ENCODE data around the gene TYSND1. TPM values are rescaled to one million over a fixed set of nuclear protein-coding genes. Genes with fewer than 3 reads are reported as not detected.
A peak's percentile ranks its signal among the peaks of the same experiment; 100 is the strongest.
"Not testable (repeated sequence)": the region's sequence is repeated elsewhere in the genome, so short reads cannot be mapped to it uniquely, and the experiment has no call there.

The TYSND1 gene
- total RNA-seq, 1 experiment from 2014 or later: 23.1 TPM

DNA sequence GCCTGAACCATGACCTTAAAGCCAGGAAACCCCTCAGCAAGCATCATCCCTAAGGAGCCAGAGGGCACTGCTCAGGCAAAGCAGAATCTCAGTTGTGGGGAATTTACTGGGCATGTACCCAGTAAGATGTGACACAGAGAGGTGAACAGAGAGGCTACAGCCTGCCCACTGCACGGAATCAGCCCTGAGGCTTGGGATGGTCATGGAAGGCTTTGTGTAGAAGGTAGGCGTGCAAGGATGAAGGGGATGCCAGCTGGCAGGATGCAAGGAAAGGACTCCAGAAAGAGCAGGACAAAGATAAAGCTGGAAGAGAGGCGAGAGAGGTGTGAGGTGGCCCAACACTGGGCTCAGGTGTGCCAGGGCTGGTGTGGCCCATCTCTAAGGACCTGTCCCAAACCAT, 11.5 kb downstream of the TYSND1 start:
- DNase-seq (ENCODE audit: extremely low read depth, low read depth): no peak

DNA sequence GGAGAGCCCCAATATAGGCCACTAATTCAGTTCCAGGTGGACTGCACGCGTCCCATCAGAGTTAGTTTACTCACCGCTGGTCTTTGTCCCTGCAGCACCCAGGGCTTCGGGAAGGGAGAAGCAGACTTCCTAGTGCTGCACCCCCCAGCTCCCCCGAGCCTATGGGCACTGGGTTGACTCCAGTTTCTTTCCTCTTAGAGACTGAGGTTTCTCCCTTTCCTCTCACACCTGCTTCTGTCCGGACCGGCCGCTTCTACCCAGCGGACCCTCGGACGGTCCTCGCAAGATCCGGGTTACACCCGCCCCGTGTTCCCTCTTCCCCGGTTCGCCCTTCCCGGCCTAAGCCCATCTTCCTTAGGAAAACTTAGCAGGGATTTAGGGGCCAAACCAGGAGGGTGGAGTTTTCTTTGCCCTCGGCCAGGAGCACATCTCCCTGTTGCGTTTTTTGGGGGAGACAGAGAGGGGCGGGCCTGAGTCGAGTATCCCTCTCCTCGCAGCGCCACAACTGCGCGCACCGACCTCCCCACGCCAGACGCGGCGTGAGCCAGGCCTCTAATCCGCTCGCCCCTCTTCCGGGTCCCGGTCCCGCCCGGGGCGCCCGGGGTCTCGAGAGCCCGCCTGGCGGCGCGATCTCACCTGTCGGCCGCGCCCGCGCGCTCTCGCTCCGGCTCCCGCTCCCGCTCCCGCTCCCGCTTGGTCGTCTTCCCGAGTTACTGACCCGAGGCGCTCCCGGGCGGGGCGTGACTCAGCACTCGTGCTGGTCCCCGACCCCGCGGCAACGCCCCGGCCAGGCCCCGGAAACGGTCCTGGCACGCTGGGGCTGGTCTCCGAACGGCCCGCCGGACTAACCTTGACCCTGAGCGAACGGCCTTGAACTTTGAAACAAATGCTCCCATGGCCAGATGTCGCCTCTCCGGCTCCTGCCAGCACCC, 14.1 kb downstream of the TYSND1 start, which contains the start of gene AIFM2:
Gene AIFM2, minus strand, starts transcription at position 728 of the 932 bp plus-strand sequence. CDS start 8,741 bp downstream, outside the sequence.
- peak; percentile 80 for DNase-seq (ENCODE audit: extremely low read depth, low read depth)

DNA sequence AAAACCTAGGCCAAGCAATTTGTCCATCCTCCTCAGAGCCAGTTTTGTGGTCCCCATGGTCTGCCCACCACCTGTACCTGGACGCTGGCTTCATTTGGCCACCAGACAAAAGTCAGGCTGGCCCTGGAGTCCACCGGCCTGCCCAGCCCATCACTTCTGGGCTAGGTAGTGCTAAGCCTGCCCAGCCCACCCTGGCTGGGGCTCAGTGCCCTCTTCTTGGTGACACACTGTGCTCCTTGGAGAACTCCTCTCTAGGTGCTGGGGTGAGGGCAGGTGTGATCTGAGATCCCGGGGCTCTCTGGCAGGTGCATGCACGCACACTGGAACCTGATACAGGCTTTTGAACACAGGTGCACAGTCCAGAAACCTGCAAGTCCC, 15.0 kb downstream of the TYSND1 start:
- no peak for DNase-seq (ENCODE audit: extremely low read depth, low read depth)

DNA sequence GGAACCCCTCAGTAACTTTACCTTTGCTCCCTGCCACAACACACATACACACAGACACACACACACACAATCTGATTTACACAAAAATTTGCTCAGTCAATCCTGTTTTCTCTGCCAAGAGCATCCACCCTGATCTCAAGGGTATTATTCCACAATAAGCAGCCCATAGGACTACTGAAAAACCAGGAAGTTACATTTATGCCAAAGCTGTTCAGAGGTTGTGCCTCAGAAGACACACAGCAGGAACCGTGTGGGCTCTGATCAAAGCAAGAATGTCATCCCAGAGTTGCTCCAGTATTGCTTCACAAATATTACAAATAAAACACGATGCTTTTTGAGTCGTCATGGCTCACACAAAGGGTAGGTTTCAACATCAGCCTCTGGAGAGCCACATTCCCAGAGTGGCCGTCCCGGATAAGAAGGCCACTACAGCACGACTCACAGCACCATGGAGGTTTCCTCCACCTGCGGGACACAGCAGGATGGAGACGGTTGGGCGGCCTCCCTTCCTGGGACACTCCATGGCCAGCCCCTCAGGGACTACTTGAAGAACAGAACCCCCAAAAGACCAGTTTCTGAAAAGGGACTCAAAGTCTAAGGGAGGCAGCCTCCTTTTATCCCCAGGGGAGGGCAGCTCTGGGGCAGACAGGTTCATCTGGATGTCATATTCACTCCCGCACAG, 15.5 kb downstream of the TYSND1 start:
- peak; percentile 48 for DNase-seq (ENCODE audit: extremely low read depth, low read depth)

DNA sequence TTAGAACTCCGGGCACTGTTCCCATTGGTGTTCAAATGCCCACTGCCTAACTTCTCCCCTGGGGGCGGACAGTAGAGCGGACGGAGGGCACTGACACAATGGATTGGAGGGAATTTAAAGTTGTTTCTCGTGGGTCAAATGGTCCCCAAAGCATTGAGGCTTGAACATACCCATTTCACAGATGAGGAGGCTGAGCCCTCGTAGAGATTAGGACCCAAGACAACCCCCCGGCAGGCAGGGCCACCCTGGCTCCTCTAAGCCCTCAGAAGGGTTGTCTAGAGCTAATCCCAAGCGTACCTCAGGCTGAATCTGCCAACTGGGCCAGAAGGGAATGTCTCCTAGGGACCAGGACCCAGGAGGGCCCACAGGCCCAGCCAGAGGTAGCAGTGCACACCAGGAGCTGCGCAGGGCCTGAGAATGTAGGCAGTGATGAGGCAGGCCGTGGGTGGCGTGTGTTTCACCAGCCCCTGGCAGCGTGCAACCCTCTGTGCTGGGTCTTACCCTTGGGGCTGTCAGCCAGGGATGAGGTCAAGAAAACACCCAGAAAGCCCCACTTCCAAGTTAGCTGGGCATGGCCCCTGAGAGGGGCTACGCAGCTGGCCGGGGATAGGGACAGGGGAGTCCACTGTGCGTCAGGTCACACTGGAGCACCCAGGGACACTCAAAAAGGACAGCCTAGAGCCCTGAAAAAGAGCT, 19.7 kb downstream of the TYSND1 start:
- DNase-seq (ENCODE audit: extremely low read depth, low read depth): no peak

DNA sequence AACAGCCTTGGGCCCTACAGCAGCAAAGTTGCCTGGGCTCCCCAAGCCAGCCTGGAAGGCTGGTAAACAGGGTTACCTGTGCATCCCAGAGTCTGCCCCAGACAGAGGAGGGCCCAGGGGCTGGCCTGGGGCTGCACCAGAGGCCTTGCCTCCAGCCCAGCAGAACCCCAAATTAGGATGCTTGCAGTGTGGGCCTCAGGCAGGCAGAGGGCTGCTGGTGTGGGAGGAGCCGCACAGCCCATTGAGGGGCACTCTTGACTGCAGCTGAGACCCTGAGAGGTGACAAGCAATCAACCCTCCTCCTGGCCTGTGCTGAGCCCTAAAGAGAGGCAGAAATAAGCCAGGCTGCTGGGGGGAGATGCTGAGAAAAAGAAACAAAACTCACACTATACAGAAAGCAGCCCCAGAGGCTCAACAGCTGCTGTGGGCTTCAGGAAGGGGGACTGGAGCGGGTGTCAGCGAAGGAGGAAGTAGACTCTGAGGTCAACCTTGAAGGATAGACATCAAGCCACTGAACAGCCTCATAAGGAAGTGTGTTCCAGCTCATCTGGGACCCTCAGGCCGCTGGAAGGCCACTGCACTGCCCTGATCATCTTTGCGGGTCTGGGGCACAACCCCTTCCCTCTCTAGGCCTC, 20.5 kb downstream of the TYSND1 start:
- DNase-seq (ENCODE audit: extremely low read depth, low read depth): no peak

DNA sequence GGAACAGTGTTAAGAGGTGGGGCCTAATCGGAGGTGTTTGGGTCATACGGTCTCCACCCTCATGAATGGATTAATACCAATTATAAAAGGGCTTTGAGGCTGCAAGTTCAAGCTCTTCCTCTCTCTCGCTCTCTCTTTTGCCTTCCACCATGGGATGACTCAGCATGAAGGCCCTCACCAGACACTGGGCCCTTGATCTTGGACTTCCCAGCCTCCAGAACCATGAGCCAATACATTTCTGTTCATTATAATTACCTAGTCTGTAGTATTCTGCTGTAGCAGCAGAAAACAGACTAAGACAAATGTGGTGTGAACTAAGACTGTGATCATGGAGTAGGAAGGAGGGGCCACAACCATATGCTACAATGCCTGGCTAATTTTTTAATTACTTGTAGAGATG, 21.6 kb downstream of the TYSND1 start:
- DNase-seq (ENCODE audit: extremely low read depth, low read depth): no peak

DNA sequence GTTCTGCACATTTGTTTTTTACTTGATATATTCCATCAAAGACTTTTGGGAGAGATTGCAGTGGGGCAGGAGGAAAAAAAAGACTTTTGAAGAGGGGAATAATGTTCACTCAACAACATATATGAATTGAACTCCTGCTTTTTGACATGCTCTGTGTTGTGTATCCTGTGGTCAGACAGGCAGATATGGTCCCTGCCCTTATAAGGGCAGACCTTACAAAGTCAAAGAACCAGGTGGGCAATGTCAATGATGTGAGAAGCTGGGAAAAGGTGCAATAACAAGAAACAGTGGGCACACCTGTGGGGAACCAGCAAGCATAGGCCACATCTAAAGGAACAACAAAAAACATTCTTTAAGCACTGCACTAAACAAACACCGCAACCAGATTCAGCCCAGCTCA, 22.1 kb downstream of the TYSND1 start:
- no peak for DNase-seq (ENCODE audit: extremely low read depth, low read depth)

DNA sequence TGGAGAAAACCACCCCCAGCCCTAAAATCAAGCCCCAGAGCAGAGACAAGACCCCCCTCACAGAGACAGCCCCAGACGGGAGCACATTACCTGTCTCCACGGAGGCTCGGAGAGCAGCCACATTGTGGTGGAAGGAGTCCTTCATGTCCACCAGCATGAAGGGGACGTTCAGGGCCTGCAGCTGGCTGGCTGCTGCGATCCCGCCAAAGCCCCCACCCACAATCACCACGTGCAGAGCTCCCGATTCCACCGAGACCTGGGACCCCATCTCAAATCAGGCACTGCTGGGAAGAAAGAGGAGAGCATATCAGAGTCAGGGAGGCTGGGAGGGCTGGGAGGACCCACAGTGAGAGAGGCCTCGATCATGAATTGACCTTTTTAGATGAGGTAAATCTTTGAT, 22.7 kb downstream of the TYSND1 start:
- no peak for DNase-seq (ENCODE audit: extremely low read depth, low read depth)

DNA sequence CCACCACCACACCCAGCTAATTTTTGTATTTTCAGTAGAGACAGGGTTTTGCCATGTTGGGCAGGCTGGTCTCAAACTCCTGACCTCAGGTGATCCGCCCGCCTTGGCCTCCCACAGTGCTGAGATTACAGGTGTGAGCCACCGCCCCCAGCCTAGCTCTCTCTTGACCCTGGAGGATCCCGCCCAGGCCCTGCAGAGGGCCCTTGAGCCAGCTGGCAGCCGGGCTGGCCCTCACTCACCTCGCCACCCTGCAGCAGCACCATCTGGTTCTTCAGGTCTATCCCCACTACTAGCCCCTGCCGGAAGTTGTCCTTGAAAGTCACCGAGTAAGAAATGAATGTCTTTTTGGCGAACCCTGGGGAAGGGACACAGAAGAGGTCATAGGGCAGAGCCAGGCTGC, 23.3 kb downstream of the TYSND1 start:
- not testable (repeated sequence) for DNase-seq (ENCODE audit: extremely low read depth, low read depth)

DNA sequence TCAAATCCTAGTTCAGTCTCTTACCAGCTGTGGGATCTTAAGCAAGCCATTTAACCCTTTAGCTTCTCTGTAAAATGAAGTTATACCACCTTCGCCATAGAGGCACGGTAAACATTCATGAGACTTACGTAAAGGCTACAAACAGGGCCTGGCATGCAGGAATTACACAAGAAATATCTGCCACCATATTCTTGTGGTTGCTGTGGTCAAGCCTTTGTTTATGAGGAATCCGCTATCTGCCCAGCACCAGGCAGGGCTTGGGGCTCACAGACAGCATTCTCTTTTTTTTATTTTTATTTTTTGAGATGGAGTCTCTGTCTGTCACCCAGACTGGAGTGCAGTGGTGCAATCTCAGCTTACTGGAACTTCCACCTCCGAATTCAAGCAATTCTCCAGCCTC, 23.8 kb downstream of the TYSND1 start:
- DNase-seq (ENCODE audit: extremely low read depth, low read depth): no peak

DNA sequence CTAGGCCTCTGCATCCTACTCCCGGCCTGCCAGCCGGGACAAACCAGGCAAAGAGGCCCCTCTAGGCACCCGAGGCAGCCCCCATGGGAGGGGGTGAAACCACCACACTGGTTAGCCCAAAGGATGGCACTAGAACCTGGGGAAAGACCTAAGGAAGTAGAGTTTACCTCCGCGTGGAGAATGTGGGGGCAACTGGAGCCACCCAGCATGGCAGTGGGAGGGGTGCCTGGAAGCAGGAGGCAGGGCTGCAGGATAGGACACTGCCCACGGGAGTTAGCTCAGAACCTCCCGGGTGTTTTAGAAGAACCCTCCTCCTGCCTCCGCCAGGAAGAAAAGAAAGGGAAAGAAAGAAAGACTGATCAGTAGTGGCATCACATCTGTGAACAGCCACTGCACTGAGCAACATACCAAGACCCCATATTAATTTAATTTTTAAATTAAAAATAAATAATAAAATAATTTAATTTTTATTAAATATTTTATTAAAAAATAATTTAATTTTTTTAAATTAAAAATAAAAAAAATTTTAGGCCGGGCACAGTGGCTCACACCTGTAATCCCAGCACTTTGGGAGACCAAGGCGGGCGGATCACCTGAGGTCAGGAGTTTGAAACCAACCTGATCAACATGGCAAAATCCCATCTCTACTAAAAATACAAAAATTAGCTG, 25.1 kb downstream of the TYSND1 start:
- DNase-seq (ENCODE audit: extremely low read depth, low read depth): no peak

DNA sequence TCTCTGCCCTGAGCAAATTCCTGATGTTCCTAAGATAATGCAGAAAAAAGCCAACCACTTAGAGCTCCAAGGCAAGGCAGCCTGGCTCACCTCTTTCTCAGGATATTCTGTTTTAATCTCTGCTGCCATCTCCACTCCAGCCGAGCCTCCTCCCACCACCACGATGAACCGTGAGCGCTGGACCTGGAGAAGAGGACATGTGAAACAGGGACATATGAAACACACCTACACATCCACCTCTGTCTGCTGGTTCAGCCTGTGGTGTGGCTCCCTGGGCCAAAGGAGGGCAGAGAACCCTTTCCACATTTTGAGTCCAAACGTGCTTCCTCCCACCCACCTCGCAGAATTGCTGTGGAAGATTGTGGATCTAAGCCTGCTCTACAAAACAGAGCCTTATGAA, 26.1 kb downstream of the TYSND1 start:
- DNase-seq (ENCODE audit: extremely low read depth, low read depth): no peak

DNA sequence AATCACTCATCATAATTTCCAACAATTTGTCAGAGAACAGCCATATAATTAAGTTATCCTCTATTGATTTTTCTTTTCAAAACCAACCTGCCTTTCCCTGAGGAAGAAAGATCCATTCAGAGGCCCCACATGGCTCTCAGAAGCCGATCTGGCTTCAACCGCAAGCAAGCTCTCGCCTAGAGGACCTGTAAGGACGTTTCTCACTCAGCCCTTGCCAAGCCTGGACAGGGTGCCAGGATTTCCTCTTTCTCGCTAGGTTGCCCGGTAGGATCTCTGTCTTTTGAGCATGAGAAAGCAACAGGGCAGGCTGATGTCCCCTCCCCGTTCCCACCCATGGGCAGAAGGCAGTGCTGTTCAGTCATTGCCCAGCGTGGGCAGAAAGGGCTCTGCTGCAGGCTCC, 26.9 kb downstream of the TYSND1 start:
- no peak for DNase-seq (ENCODE audit: extremely low read depth, low read depth)

DNA sequence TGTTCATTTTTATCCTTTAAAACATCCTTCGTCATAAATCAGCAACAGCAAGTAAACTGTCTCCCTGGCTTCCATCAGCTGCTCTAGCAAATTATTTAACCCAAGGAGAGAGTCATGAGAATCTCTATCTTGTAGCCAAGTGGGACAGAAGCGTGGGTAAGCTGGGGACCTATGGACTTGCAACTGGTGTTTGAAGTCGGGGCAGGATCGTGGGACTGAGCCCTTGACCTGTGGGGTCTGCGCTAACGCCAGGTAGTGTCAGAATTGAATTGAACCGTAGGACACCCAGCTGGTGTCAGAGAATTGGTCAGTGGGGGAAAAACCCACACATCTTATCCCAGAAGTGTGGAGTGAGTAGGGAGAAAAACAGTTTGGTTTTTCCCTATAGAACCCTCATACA, 27.3 kb downstream of the TYSND1 start:
- no peak for DNase-seq (ENCODE audit: extremely low read depth, low read depth)

DNA sequence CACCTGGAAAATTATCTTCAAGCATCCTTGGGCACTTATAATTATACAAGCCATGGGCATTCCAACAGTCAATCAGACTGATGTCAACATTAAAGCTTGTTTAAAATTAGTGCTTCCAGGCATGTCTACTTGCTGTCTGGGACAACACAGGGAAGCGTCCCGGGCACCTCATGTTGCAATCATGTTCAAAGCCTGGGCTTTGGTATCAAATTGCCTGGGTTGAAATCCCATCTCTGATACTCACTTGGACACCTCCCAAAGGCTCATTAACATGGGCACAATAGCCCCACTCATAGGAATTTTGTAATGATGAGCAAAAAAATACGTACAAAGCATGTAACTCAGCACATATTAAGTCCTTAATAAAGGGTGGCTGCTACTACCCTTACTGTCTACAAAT, 28.3 kb downstream of the TYSND1 start:
- DNase-seq (ENCODE audit: extremely low read depth, low read depth): no peak

DNA sequence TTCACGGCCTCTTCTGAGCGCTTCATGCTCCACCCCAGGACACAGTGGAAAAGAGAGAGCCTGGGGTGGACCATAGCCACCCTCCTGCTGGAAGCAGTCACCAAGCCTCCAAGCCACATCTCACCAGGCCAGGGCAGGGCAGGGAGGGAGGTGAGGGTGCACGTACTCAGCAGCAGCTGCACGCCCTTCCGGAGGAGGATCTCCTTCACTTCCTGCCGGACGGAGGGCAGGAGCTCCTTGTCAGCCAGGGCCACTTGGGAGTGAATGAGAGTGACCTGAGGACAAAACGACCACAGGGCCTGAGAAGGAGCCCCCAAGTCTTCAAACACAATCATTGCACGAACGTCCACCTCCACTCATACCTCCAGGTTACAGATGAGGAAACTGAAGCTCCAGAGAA, 28.9 kb downstream of the TYSND1 start:
- no peak for DNase-seq (ENCODE audit: extremely low read depth, low read depth)

DNA sequence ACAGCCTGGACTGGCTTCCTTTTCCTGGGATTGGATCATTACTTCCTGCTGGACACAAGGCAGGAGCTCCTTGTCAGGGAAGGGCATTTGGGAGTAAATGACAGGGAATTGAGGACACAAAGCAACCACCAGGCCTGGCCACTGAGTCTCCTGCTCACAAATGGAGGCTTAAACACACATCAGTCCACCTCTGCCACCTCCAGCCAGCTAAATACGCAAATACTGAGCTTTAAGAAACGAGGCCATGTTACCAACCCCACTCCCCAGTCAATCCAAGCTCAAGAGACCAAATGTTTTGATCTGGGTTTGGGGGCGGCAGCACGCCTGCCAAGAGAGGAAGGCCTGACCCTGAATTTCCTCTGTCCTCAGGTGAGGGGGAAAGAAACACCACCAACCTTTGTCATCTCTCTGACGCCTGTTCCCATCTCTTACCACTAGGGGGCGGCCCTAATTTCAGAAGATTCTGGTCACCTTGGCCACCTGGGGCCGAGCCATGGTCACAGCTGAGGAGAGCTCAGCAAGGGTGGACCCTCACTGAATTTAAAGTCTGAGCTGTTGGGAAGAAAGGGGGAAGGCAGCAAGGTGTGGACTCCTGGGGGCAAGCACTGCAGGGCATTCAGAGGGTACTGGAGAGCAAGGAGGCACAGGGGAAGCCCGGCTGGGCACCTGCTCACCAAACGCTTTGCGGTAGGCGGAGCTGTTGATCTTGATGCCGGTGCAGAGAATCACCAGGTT, 30.4 kb downstream of the TYSND1 start:
- peak; percentile 54 for DNase-seq (ENCODE audit: extremely low read depth, low read depth)

DNA sequence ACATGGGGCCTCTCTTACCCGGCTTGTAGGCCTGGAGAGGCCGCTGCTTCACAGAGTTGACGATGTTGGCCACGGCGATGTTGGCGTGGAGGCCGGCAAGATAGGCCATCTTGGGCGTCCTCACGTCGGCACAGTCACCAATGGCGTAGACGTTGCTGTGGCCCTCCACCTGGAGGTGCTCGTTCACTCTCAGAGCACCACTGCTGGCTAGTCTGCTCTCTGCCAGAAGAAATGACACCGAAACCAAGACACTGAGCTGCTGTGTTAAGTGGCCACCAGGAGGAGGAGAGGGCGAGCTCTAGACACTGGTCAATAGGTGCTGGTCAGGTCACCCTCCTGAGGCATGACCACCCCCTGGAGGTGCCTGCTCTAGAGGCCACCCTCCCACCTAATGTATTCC, 31.6 kb downstream of the TYSND1 start:
- no peak for DNase-seq (ENCODE audit: extremely low read depth, low read depth)

DNA sequence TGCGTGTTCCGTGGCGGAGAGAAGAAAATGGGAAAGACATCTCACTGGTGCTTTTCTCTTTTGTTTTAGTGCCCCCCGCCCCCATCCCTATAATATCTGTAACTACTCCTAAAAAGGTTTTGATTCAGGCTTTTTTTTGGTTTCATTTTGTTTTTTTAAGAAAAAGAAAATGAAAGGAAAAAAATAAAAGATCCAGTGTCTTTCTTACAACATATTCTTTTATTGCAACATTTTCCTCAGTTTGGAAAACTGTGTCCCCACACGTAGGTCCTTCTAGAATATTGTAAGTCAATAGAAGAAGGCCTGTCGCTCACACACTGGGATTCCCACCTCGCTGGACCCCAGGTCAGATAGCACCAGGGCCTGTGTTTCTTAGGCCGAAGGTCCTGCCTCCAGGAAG, 34.4 kb downstream of the TYSND1 start:
- no peak for DNase-seq (ENCODE audit: extremely low read depth, low read depth)

Measured in NCI-H460 (cell line).